DMS53 treated with DMSO at 0.1 percent for 48 hours (cell line): ENCODE data around the gene TUBG2.

Experiments
- DNase-seq: peaks from one replicate; lab custom pipeline; 2025; ENCODE audit not compliant: unreplicated experiment; lab: John Stamatoyannopoulos, UW

TUBG2 gene

DNA sequence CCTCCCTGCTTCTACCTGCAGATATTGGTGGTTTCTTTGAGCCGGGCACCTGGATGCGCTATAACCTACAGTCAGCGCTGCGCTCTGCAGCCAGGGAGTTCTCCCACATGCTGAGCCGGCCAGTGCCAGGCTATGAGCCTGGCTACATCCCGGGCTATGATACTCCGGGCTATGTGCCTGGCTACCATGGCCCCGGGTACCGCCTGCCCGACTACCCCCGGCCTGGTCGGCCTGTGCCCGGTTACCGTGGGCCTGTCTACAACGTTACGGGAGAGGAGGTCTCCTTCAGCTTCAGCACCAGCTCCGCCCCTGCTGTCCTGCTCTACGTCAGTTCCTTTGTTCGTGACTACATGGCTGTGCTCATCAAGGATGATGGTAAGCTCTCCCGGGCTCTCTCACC, 36.4 kb downstream of the TUBG2 start:
- no peak for DNase-seq

DNA sequence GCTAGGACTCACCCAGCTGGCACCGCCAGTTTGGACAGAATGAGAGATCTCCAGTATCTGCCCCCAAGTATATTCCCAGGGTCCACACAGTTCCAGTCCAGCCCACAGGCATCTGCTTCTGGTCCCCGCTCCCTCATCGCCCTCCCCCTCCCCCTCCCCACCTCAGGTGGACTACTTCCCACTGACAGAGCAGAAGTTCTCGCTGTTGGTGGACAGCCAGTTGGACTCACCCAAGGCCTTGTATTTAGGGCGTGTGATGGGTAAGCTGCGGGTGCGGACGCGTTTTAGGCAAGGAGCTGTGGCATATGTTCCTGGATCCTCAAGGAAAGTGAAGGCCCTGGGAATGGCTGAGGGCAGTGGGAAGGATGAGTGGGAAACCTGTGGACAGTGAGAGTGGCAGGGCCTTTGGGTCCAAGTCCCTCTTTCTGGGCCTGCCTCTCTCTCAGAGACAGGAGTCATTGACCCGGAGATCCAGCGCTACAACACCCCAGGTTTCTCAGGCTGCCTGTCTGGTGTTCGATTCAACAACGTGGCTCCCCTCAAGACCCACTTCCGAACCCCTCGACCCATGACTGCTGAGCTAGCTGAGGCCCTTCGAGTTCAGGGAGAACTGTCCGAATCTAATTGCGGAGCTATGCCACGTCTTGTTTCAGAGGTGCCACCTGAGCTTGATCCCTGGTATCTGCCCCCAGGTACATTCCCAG, 38.2 kb downstream of the TUBG2 start:
- no peak for DNase-seq

DNA sequence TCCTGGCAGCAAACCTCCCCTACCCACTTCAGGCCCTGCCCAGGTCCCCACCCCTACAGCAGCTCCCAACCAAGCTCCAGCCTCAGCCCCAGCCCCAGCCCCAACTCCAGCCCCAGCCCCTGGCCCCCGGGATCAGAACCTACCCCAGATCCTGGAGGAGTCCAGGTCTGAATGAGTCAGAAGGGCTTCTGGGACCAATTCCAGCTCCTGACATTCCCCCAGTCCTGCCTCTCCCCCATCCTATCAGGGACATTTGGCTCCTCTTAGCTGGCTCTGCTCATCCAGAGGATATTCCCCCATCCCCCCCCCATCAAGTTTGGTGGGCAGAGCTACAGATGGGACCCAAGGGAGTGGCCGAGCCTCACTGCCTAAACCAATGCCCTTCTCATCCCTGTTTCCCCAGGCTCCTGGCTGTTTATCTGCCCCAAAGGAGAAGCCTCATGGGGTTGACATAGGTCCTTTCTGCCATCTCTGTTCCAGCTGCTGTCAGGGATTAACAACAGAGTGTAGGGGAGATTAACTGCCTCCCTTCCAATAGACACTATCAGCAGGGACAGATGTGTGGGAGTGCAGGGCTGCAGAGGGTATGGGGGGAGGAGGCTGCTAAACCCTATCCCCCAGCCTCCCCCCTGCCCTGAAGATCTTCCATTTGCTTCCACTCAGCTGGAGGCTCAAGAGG, 39.8 kb downstream of the TUBG2 start:
- no peak for DNase-seq

DNA sequence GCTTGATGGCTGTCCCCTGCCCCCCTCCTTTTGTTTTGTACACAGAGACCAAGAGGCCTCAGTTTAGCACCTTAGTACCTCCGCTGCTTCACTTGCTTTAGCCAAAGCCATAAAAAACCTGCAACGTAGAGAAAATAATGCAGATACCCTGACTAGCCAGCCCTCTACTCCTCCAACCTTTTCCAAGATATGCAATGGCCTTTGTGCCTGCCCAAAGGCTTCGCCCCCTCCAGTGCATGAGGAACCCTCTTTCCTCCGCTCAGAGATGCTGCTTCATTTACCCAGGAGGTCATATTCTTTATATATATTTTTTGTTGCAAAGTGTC, 40.3 kb downstream of the TUBG2 start:
- DNase-seq = no peak

DNA sequence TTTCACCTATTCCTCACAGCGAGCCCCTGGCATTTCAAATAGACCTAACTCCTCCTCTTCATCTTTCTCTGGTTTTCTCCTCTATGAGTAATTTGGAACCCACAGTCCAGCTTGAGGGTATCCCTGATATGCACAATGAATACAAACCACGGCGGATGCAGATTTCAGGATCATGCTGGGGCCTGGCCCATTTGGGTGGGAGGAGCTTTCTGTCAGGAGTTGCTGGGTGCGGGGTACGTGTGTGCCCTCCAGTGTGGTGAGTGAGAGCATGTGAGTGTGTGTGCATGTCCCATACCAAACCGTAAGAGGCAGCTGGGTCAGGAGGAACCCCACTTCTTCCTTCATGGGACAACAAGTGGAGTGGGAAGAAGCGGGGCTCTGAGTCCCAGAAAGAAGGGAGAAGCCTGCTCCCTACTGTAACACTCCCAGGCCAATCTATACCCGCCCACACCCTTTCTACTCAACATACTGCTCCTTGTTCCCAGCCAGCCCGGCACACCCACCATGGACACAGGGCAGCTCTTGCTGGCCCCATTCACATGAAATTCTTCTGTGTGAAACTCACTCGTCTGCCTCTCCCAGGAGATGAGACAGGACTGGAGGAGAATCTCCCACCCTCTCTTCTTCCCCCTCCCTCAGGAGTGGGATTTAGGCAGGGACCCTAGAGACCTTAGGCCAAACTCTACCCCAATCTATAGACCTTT, 41.7 kb downstream of the TUBG2 start:
- DNase-seq = no peak

DNA sequence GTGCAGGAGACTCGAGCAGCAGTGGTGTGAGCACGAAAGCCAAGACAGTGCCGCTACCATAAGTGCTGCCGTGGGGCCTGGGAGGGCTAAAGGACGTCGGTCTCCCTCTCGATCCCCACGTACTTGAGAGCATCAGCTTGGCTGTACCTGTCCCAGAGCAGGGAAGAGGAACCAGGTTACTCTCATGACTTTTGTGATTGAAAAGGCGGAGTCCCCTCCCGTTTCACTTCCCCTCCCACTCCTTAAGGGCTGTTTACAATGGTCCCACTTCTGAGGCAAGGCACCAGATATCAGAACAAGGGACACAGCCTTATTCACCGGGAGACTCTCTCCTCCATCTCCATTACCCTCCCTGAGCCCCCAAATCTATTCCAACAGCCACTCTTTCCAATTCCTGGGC, 43.4 kb downstream of the TUBG2 start:
- DNase-seq = no peak

DNA sequence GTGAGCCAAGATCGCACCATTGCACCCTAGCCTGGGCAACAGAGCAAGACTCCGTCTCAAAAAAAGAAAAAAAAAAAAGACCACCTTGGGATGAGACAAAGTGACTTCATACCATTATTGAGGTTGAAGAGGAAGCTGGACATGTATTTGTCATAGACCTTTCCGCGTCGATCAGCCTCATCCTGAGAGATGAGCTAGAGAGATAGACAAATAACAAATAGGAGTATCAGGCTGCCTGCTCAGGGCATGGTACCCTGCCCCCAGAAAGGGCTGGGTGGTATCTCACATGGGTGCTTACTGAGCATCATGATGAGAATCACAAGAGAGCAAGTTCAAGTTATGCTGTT, 45.4 kb downstream of the TUBG2 start:
- no peak for DNase-seq

DNA sequence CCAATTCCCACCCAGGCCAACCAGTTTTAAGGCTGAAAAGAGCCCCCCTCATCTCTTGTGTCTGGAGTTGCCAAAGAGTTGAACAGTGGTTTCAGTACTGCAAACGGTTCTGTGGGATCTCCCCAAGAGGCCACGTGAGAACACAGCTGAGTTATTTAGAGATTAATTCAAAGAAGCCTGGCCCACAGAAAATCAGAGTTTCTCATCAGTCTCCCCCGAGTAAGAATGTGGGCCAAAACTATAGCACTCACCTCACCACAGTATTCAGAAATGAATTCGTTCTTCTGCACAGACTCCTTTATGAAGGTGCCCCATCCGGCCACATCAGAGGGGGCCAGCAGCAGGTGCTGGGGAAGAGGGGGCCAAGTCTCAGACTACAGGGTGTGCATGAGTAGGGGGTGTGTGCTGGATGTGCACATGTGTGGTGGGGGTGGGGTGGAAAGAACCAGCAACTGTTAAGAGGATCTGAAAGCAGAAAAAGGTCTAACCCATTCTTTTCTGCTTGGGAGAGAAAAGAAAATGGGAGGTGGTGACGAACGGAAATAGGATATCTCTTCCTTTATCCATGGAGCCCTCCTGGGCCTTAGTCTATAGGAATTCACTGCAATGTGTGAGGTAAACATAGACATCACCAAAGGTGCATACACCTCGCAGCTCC, 45.9 kb downstream of the TUBG2 start:
- no peak for DNase-seq

DNA sequence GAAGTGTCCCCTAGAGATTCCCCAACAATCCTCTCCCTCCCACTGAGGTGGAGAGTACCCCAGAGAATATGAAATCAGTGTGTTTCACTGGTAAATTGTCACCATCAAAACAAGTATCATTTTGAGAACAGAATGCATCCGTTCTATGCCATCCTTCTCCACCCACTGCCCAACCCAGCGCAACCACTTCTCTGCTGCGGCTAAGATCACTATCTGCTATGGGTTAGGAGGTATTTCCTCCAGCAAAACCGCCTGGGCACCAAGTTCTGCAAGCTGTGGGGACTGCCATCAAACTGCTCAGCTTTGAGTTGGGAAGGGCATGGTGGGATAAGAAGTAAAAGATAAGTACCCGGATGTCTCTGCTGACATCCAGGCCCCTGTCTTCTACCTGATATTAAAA, 47.6 kb downstream of the TUBG2 start:
- no peak for DNase-seq

DNA sequence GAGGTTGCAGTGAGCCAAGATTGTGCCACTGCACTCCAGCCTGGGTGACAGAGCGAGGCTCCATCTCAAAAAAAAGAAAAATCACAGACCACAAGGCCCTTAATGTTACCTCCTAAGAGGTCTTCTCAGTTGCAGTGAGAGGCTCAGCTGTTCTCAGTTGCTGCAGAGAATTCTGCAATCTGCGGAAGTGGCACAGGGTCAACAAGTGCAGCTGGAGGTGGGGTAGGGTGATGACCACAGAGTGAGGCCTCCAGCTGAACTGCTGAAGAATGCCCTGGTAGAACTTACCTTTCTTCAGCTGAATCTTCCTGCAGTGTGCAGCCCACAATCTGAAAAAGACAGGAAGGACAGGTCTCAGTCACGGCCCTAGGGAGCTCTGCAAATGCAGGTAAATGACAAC, 49.5 kb downstream of the TUBG2 start:
- no peak for DNase-seq

DNA sequence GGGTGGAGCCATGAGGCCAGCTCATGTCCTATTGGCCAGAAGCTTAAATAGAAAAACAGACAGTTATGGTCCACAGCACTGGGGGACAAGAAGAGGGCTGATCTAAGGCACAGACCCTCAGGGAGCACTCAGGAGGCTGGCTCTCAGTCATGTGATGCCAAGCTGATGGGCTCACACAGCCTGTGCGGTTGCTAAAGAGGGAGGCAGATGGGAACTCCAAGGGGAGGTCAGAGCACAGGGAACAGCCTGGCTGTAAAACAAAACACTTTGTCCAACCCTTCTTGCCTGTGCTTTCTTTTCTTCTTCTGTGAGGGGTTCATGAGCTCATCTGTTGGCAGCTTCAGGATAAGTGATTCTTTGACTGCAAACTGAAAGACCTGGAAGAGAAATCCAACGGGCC, 50.5 kb downstream of the TUBG2 start:
- DNase-seq = no peak
